GM19043 (cell line): ENCODE data around the gene ANKS4B.
A peak's percentile ranks its signal among the peaks of the same experiment; 100 is the strongest.
"Not testable (repeated sequence)": the region's sequence is repeated elsewhere in the genome, so short reads cannot be mapped to it uniquely, and the experiment has no call there.

Experiments
- ATAC-seq: cut with Tn5 transposase; IDR thresholded peaks from one replicate; pipeline ENCODE4 v1.9.1; 2021; ENCODE audit warnings: low read depth; ENCODE audit not compliant: unreplicated experiment

ANKS4B gene

GRCh38 chr16:21260870-21261791 is 27.6 kb downstream of the ANKS4B start:
- ATAC-seq: no peak

GRCh38 chr16:21262779-21263639 is 29.5 kb downstream of the ANKS4B start:
- ATAC-seq: no peak

- ATAC-seq: peak; percentile 73
Observed at GRCh38 chr16:21263640-21264570, 30.4 kb downstream of the ANKS4B start.

- ATAC-seq: no peak
Observed at GRCh38 chr16:21264571-21265036, 31.1 kb downstream of the ANKS4B start.

GRCh38 chr16:21265104-21265837 is 31.8 kb downstream of the ANKS4B start:
- no peak for ATAC-seq

GRCh38 chr16:21267298-21267697 is 33.8 kb downstream of the ANKS4B start:
- no peak for ATAC-seq

- ATAC-seq: no peak
Observed at GRCh38 chr16:21268236-21268635, 34.7 kb downstream of the ANKS4B start.

GRCh38 chr16:21272253-21272652 is 38.8 kb downstream of the ANKS4B start:
- ATAC-seq: no peak

- not testable (repeated sequence) for ATAC-seq
Observed at GRCh38 chr16:21272763-21273162, 39.3 kb downstream of the ANKS4B start.

- ATAC-seq: no peak
Observed at GRCh38 chr16:21274172-21274726, 40.8 kb downstream of the ANKS4B start.

- ATAC-seq: no peak
Observed at GRCh38 chr16:21275529-21275928, 42.0 kb downstream of the ANKS4B start.

GRCh38 chr16:21276090-21276489 is 42.6 kb downstream of the ANKS4B start:
- ATAC-seq: no peak

GRCh38 chr16:21277045-21277926 is 43.8 kb downstream of the ANKS4B start:
- no peak for ATAC-seq

GRCh38 chr16:21277927-21278706 is 44.6 kb downstream of the ANKS4B start, which contains the start of gene CRYM:
TSS of gene CRYM (minus strand) at chr16:21278290. CDS start at chr16:21278251, 39 bp downstream.
- ATAC-seq: peak; percentile 46

- no peak for ATAC-seq
Observed at GRCh38 chr16:21279501-21279900, 46.0 kb downstream of the ANKS4B start.

- ATAC-seq: no peak
Observed at GRCh38 chr16:21281698-21282389, 48.3 kb downstream of the ANKS4B start.
